Testis (tissue), 3 donors: ENCODE measurements around the gene MYO18B. TPM values are rescaled to one million over a fixed set of nuclear protein-coding genes. Genes with fewer than 3 reads are reported as not detected.

ENCODE experiments used
- DNase-seq: peaks from one replicate; pipeline ENCODE4 v3.0.0-alpha.2; 2019
- H3K27ac ChIP-seq, 2 donors: fragments of 200-600 bp; sonication (generic); one replicate each; pipeline ENCODE4 v1.5.1; 2019
- H3K27me3 ChIP-seq: fragments of 200-600 bp; sonication (generic); one replicate; pipeline ENCODE4 v1.5.1; 2019
- H3K36me3 ChIP-seq: fragments of 200-600 bp; sonication (generic); one replicate; pipeline ENCODE4 v1.5.1; 2017; ENCODE audit warnings: low read depth; ENCODE audit errors: missing control alignments
- H3K4me1 ChIP-seq: fragments of 200-600 bp; sonication (generic); one replicate; pipeline ENCODE4 v1.5.1; 2019
- H3K4me3 ChIP-seq, 2 donors: fragments of 200-600 bp; sonication (generic); one replicate each; pipeline ENCODE4 v1.5.1; 2017 to 2019
- H3K9me3 ChIP-seq: fragments of 200-600 bp; sonication (generic); one replicate; pipeline ENCODE4 v1.5.1; 2017
- CTCF ChIP-seq, 3 experiments: fragments of 450-650 bp in 2 of 3; fragments of 200-600 bp in 1 of 3; sonication (generic) in 1 of 3; IDR thresholded peaks; one replicate each; pipeline ENCODE4 v1.5.1; 2016 to 2019; ENCODE audit warnings: antibody characterized with exemption in 3 of 3, mild to moderate bottlenecking in 2 of 3, moderate library complexity in 1 of 3
- POLR2A ChIP-seq: fragments of 450-650 bp; IDR thresholded peaks from one replicate; pipeline ENCODE4 v1.6.1; 2017; ENCODE audit warnings: antibody characterized with exemption, mild to moderate bottlenecking, moderate library complexity
- WGBS, 2 donors: methylation state at CpG; one replicate each; pipeline ENCODE4 v1.1.5; 2018; 5-methylcytosine and 5-hydroxymethylcytosine counted together
- intact Hi-C: fragments of 100-400 bp; cut with DNase I; formaldehyde crosslinking; loops from one replicate; pipeline ENCODE4 v1.15.1; 2023; ENCODE audit warnings: low total_unique reads
- polyA plus RNA-seq: library from polyadenylated mRNA; stranded (reverse); fragments of 350-450 nt; fragmentation: Illumina TruSeq; extraction: RNeasy Lipid Tissue Mini Kit (QIAGEN cat#74804); gene quantifications from one replicate; pipeline ENCODE4 v1.2.3, GENCODE V29; 2014; ENCODE audit warnings: low read depth, low replicate concordance; ENCODE audit not compliant: insufficient read depth
- total RNA-seq, 2 donors: library from RNA; depleted of rRNA; stranded (reverse); fragments of >200 nt; gene quantifications; one replicate each; pipeline ENCODE4 v1.2.3, GENCODE V29; 2016

MYO18B gene
- total and polyA plus RNA-seq, 3 donors from 2014 or later: 23.6 to 40.3 (median 28.6) TPM

GRCh38 chr22:26017932-26018331, 275.9 kb downstream of the MYO18B start:
- no peaks in the 10 kb centered on the region for H3K4me1 ChIP-seq
- H3K27ac ChIP-seq: no peak overlapping the region
- no peaks in the 10 kb centered on the region for H3K36me3 ChIP-seq
- DNase-seq: no peak
- WGBS, 2 donors: 56 to 69% methylated on average over 5 of the region's 5 CpGs
- H3K9me3 ChIP-seq: no peaks in the 10 kb centered on the region
- intact Hi-C loops: no loop called here
- no peak overlapping the region for H3K4me3 ChIP-seq
- TF ChIP-seq CTCF (IDR thresholded peaks at IDR 0.05) (no peak), POLR2A (no peak)
- no peaks in the 10 kb centered on the region for H3K27me3 ChIP-seq

GRCh38 chr22:26019596-26019995, 277.6 kb downstream of the MYO18B start:
- WGBS, 2 donors: 70 to 71% methylated on average over 5 of the region's 5 CpGs
- Histone ChIP-seq H3K4me3 (no peak overlapping the region), H3K27ac (no peak overlapping the region), H3K9me3 (no peaks in the 10 kb centered on the region), H3K4me1 (no peaks in the 10 kb centered on the region), H3K27me3 (no peaks in the 10 kb centered on the region), H3K36me3 (no peaks in the 10 kb centered on the region)
- intact Hi-C loops: no loop called here
- DNase-seq: no peak
- TF ChIP-seq POLR2A: no peak
- TF ChIP-seq CTCF (IDR thresholded peaks at IDR 0.05): no peak

- TF ChIP-seq CTCF (IDR thresholded peaks at IDR 0.05) (no peak), POLR2A (no peak)
- intact Hi-C loops: no loop called here
- WGBS, 2 donors: 91 to 100% methylated on average over 1 to 2 of the region's 2 CpGs
- H3K9me3 ChIP-seq: no peaks in the 10 kb centered on the region
- no peak overlapping the region for H3K27ac ChIP-seq
- no peaks in the 10 kb centered on the region for H3K27me3 ChIP-seq
- no peaks in the 10 kb centered on the region for H3K36me3 ChIP-seq
- no peak overlapping the region for H3K4me3 ChIP-seq
- H3K4me1 ChIP-seq: no peaks in the 10 kb centered on the region
- no peak for DNase-seq
Measured at GRCh38 chr22:26021516-26021915, 279.5 kb downstream of the MYO18B start.

GRCh38 chr22:26023104-26023775, 281.3 kb downstream of the MYO18B start:
- no peak for DNase-seq
- TF ChIP-seq POLR2A (no peak), CTCF (IDR thresholded peaks at IDR 0.05) (no peak)

GRCh38 chr22:26025626-26026025, 283.6 kb downstream of the MYO18B start:
- 76 to 78% methylated on average over 6 of the region's 6 CpGs for WGBS, 2 donors

More at GRCh38 chr22:26023104-26023775, 281.3 kb downstream of the MYO18B start:
- Histone ChIP-seq H3K27ac (no peak overlapping the region), H3K9me3 (no peaks in the 10 kb centered on the region), H3K4me1 (no peaks in the 10 kb centered on the region), H3K27me3 (no peaks in the 10 kb centered on the region), H3K36me3 (no peaks in the 10 kb centered on the region), H3K4me3 (no peak overlapping the region)
- 76 to 80% methylated on average over 9 of the region's 9 CpGs for WGBS, 2 donors
- intact Hi-C loops: no loop called here

More at GRCh38 chr22:26025626-26026025, 283.6 kb downstream of the MYO18B start:
- no peak overlapping the region for H3K4me3 ChIP-seq
- intact Hi-C loops: no loop called here
- TF ChIP-seq POLR2A (no peak), CTCF (IDR thresholded peaks at IDR 0.05) (no peak)
- H3K27ac ChIP-seq: no peak overlapping the region
- no peaks in the 10 kb centered on the region for H3K36me3 ChIP-seq
- H3K9me3 ChIP-seq: no peaks in the 10 kb centered on the region
- H3K4me1 ChIP-seq: no peaks in the 10 kb centered on the region
- H3K27me3 ChIP-seq: no peaks in the 10 kb centered on the region
- DNase-seq: no peak
